Amygdala (tissue), 56 donors: ENCODE results near the gene FBL.
"Not testable (repeated sequence)": the region's sequence is repeated elsewhere in the genome, so short reads cannot be mapped to it uniquely, and the experiment has no call there.

Experiments
- DNase-seq, 56 donors: peaks; one replicate each; lab custom pipeline; 2025; lab: John Stamatoyannopoulos, UW

Gene FBL

DNA sequence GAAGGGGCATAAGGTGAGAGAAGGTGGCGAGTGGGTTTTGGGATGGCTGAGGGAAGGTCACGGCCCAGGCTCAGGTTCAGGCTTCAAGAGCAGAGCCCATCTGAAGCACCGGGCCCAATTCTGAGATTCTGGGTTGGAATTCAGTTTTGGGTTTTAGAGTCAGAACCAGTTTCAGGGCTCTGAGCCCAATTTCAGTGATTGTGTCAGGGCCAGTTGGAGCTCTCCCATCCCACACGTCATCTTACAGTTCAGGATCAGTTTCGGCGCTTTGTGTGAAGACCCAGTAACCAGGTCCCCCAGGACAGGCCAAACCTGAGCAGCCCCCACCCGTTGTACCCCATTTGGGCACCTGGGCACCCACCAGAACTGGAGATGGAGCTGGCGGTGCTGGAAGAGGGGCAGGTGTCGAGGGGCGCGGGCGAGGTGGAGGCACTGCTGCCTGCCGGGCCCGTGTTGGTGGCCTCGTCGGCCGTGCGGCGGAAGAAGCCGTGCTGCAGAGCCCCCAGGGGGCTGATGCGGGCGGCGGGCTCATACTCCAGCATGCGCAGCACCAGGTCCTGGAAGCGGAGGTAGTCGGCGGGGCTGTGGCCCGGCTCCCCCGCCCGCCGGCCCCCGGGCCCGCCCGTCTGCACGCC lies 19.8 kb downstream of the FBL start:
- DNase-seq = no peak

DNA sequence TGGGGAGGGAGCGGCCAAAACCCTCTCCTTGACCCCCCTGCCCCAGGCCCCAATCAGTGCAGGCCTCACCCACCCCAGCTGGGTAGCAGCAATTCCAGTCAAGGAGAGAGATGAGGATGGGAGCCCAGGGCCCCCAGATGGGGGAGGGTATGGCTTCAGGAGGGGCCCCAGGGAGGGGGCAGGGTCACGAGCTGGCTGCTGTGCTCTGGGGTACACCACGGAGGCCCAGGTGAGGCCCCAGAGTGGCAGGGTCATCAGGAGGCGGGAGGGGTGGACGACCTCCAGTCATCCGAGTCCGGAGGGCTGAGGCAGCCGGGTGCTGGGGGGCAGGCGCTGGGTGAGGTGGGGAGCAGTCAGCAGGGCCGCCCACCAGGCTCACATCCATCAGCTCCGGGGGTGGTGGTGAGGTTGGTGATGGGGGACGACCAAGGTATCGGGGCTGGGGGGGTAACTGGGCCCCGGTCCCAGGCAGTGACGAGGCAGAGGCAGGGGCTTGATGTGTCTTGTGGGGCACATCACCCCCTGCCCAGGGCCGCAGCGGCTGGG lies 20.6 kb downstream of the FBL start:
- DNase-seq = no peak

GRCh38 chr19:39825093-39825463 lies 21.1 kb downstream of the FBL start:
- DNase-seq = no peak

- DNase-seq = peak; percentile 45 to 98 (median 89)
Measured at GRCh38 chr19:39824143-39825092, 21.8 kb downstream of the FBL start.

- DNase-seq = peak in 3 of 56 donors; percentile 1 to 16 (median 4)
Measured at GRCh38 chr19:39823686-39824085, 22.5 kb downstream of the FBL start.

GRCh38 chr19:39820696-39821095 lies 25.5 kb downstream of the FBL start:
- DNase-seq = no peak

DNA sequence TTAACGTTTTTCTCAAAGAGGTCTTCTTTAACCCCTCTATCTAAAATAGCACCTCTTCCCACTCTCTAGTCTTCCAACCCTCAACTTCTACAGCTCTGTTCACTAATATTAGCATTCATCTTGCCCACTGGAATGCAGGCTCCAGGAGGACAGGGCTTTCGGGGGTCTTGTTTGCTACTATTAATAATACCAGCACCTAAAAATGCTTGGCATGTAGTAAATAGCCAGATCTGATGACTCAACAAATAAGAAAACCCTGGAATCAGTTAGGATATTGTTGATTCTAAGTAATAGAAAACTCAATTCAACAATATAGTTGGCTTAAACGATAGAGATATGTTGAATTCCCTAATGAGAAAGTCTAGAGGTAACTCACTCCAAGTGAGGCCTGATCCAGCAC lies 26.4 kb downstream of the FBL start:
- DNase-seq = no peak

DNA sequence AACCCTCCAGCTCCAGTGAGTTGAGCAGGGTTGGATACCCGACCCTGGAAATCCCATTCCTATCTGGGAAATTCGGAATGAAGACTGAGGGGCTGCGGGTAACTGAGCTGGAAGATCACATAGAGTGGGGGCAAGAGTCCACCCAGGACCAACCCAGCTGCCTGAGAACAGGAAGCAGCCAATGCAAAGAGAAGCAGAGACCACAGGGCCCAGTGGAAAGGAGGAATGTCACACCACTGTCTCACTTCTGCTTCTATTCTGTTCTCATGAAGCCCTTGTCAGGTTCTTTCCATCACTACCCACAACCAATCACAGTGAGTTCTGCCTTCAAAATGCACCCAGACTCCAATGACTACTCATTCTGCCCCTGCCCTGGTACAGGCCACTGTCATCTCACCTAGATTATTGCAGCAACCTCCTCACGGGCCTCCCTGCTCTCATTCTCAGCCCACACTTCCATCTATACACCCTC lies 27.5 kb downstream of the FBL start:
- DNase-seq = no peak

- no peak for DNase-seq
Measured at GRCh38 chr19:39817888-39818561, 28.2 kb downstream of the FBL start.

DNA sequence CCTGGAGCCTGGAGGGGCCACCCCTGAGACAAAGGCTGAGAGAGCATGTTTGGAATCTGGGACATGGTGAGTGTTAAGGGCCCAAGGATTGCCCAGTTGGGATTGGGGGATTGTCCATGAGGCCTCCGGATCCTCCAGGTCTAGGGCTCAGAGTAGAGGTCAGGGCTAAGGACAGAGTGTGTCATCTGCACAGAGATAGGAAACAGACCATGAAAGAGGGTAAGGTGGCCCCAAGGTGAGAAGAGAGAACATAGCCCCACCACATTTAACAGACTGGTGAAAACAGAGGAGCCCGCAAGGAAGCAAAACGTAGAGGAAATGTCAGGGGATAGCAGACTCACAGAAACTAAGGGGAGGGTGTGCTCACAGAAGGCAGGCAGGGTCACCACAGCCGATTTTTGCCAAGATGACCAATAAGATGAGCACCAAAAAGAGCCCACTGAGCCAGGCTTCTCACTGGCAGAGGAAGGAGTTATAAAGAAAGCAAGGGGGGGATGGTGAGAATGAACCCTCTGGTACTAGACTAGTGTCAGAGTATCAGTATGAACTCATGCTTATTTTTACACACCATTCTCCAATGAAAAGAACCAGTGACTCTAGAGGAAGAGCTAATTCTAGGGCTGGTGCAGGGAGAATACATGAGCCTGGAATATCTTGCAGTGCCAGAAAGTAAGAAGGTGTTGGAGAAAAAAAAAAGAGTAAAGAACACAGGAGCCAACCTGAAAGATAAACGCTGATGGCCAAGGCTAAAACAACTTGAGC lies 29.7 kb downstream of the FBL start:
- DNase-seq = no peak

DNA sequence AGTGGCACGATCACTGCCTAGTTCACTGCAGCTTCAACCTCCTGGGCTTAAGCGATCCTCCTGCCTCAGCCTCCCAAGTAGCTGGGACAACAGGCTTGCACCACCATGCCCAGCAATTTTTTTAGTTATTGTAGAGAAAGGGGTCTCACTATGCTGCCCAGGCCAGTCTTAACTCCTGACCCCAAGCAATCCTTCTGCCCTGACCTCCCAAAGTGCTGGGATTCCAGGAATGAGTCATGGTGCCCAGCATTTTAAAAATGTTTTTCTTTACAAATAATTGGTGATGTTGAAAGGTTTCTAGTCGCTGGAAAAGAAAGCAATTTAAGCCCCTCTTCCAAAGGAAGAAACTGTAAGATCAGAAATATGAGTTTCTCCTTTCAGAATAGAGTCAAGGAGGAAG lies 31.6 kb downstream of the FBL start:
- no peak for DNase-seq

DNA sequence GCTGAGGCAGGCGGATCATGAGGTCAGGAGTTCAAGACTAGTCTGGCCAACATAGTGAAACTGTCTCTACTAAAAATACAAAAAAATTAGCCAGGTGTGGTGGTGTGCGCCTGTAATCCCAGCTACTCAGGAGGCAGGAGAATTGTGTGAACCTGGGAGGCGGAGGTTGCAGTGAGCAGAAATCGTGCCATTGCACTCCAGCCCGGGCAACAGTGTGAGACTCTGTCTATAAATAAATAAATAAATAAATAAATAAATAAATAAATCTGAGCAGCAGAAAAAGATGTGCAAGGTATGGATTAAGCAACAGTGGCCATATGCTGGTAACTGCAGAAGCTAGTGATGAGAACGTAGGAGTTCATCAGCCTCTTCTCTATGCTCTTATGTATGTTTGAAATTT lies 32.1 kb downstream of the FBL start:
- not testable (repeated sequence) for DNase-seq

GRCh38 chr19:39813264-39813993 lies 32.8 kb downstream of the FBL start:
- DNase-seq = no peak

DNA sequence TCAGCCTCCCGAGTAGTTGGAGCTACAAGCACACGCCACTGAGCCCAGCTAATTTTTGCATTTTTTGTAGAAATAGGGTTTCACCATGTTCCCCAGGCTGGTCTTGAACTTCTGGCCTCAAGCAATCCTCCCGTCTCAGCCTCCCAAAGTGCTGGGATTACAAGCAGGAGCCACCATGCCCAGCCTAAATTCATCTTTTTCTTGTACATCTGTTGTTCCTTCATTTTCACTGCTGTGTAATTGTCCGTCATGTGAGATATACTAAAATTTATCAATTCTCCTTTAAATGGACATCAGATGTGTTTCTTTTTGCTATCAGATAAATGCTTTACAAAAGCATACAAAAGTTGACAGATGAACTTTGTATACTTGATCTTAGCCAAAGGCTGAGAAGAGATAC lies 35.1 kb downstream of the FBL start:
- DNase-seq = no peak

- DNase-seq = no peak
Measured at GRCh38 chr19:39810424-39810823, 35.8 kb downstream of the FBL start.

- no peak for DNase-seq
Measured at GRCh38 chr19:39809368-39809767, 36.8 kb downstream of the FBL start.

GRCh38 chr19:39808688-39809087 lies 37.5 kb downstream of the FBL start:
- DNase-seq = not testable (repeated sequence)

- no peak for DNase-seq
Measured at GRCh38 chr19:39807846-39808364, 38.3 kb downstream of the FBL start.

GRCh38 chr19:39805104-39805503 lies 41.1 kb downstream of the FBL start:
- DNase-seq = no peak
